ENCODE measurements around the gene EGFR.

- TF ChIP-seq CTCF (IDR thresholded peaks at IDR 0.05; ENCODE audit: low read depth, low read length) (no peak), EZH2phosphoT487 (IDR thresholded peaks at IDR 0.05; ENCODE audit: low read depth) (no peak)
Measured at GRCh38 chr7:55060636-55061022, 41.8 kb downstream of the EGFR start.
